Body of pancreas (tissue), 4 donors: ENCODE data around the gene NPIPB8.
"Not testable (repeated sequence)": the region's sequence is repeated elsewhere in the genome, so short reads cannot be mapped to it uniquely, and the experiment has no call there.

ENCODE experiments used
- POLR2A ChIP-seq, 3 donors: fragments of 450-650 bp; IDR thresholded peaks; one replicate each; pipeline ENCODE4 v1.6.1; 2016; ENCODE audit warnings: antibody characterized with exemption in 3 of 3, mild to moderate bottlenecking in 2 of 3
- TF ChIP-seq, protein P1 (sequence below), 7 experiments: fragments of 450-650 bp in 4 of 7; fragments of 200-600 bp in 3 of 7; sonication (generic) in 3 of 7; IDR thresholded peaks; one replicate each; pipeline ENCODE4 v1.5.1; 2016 to 2019; ENCODE audit warnings: antibody characterized with exemption in 7 of 7

DNA sequence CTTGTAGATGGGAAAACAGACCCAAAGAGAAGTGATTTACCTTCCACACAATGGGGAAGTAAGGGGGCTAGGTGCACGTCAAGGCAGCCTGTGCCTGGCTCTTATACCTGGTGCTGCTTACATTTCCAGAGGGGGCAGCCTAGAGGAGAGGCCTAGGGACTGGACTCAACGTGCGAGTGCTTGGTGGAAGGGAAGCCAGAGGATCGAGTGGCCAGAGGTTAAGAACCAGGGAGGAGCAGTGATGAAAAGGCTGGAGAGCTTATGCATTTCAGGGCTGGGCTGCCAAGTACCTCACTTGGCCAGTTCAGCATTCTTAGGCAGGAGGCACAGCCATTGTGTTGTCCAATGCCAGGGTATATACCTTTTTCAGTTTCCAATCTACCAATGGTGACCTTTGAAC lies 30.3 kb downstream of the NPIPB8 start:
- TF ChIP-seq, protein P1, sequence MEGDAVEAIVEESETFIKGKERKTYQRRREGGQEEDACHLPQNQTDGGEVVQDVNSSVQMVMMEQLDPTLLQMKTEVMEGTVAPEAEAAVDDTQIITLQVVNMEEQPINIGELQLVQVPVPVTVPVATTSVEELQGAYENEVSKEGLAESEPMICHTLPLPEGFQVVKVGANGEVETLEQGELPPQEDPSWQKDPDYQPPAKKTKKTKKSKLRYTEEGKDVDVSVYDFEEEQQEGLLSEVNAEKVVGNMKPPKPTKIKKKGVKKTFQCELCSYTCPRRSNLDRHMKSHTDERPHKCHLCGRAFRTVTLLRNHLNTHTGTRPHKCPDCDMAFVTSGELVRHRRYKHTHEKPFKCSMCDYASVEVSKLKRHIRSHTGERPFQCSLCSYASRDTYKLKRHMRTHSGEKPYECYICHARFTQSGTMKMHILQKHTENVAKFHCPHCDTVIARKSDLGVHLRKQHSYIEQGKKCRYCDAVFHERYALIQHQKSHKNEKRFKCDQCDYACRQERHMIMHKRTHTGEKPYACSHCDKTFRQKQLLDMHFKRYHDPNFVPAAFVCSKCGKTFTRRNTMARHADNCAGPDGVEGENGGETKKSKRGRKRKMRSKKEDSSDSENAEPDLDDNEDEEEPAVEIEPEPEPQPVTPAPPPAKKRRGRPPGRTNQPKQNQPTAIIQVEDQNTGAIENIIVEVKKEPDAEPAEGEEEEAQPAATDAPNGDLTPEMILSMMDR (IDR thresholded peaks at IDR 0.05): not testable (repeated sequence)
- not testable (repeated sequence) for TF ChIP-seq POLR2A (IDR thresholded peaks at IDR 0.05)
